SK-N-SH treated with all-trans-retinoic acid at 6 μM for 48 hours (cell line): ENCODE measurements around the gene DNAH2.

Source experiments
- ATAC-seq: fragments of 200-7000 bp; cut with Tn5 transposase; 3 replicates; pipeline ENCODE4 v1.9.1; 2020; ENCODE audit warnings: mild to moderate bottlenecking, moderate library complexity
- ARNTL ChIP-seq: fragments of 450-650 bp; formaldehyde crosslinking; IDR thresholded peaks from 2 replicates; pipeline ENCODE4 v1.5.0; 2020; ENCODE audit warnings: low read depth, mild to moderate bottlenecking, moderate library complexity, borderline replicate concordance
- CREB5 ChIP-seq: fragments of 250-450 bp; sonication (Bioruptor Pico); IDR thresholded peaks from 2 replicates; pipeline ENCODE4 v1.5.1; 2020; ENCODE audit warnings: low read depth, mild to moderate bottlenecking, moderate library complexity
- CSDC2 ChIP-seq: fragments of 250-450 bp; sonication (Bioruptor Pico); IDR thresholded peaks from 2 replicates; pipeline ENCODE4 v1.5.0; 2020; ENCODE audit warnings: mild to moderate bottlenecking, moderate library complexity
- CSRNP3 ChIP-seq: fragments of 250-450 bp; sonication (Bioruptor Pico); IDR thresholded peaks from 2 replicates; pipeline ENCODE4 v1.5.1; 2021; ENCODE audit warnings: mild to moderate bottlenecking, moderate library complexity
- ESRRG ChIP-seq: fragments of 250-450 bp; sonication (Bioruptor Pico); IDR thresholded peaks from 2 replicates; pipeline ENCODE4 v1.6.1; 2021; ENCODE audit warnings: mild to moderate bottlenecking
- GLIS3 ChIP-seq: fragments of 250-450 bp; sonication (Bioruptor Pico); IDR thresholded peaks from 2 replicates; pipeline ENCODE4 v1.5.0; 2020; ENCODE audit warnings: mild to moderate bottlenecking, moderate library complexity
- ISL1 ChIP-seq: fragments of 250-450 bp; sonication (Bioruptor Pico); IDR thresholded peaks from 2 replicates; pipeline ENCODE4 v2.1.2; 2022; ENCODE audit warnings: mild to moderate bottlenecking, moderate library complexity
- OSR1 ChIP-seq: fragments of 250-450 bp; sonication (Bioruptor Pico); IDR thresholded peaks from 2 replicates; pipeline ENCODE4 v1.8.0; 2022; ENCODE audit warnings: moderate library complexity, mild to moderate bottlenecking, inconsistent platforms
- PATZ1 ChIP-seq: fragments of 250-450 bp; sonication (Bioruptor Pico); IDR thresholded peaks from 2 replicates; pipeline ENCODE4 v1.8.0; 2020; ENCODE audit warnings: mild to moderate bottlenecking, moderate library complexity, borderline replicate concordance
- POU6F1 ChIP-seq: fragments of 250-450 bp; sonication (Bioruptor Pico); IDR thresholded peaks from 2 replicates; pipeline ENCODE4 v1.8.0; 2021; ENCODE audit warnings: low read depth, mild to moderate bottlenecking, moderate library complexity, borderline replicate concordance
- PPARA ChIP-seq: fragments of 250-450 bp; sonication (Bioruptor Pico); IDR thresholded peaks from 2 replicates; pipeline ENCODE4 v1.5.0; 2020; ENCODE audit warnings: mild to moderate bottlenecking, borderline replicate concordance
- RARB ChIP-seq: fragments of 250-450 bp; sonication (Bioruptor Pico); IDR thresholded peaks from 2 replicates; pipeline ENCODE4 v1.8.0; 2021; ENCODE audit warnings: mild to moderate bottlenecking, moderate library complexity
- SNAI2 ChIP-seq: fragments of 250-450 bp; sonication (Bioruptor Pico); IDR thresholded peaks from 2 replicates; pipeline ENCODE4 v1.5.0; 2020; ENCODE audit warnings: mild to moderate bottlenecking, moderate library complexity
- TCF4 ChIP-seq: fragments of 250-450 bp; sonication (Bioruptor Pico); IDR thresholded peaks from 2 replicates; pipeline ENCODE4 v1.8.0; 2021; ENCODE audit warnings: mild to moderate bottlenecking, moderate library complexity, borderline replicate concordance
- TOX ChIP-seq: fragments of 250-450 bp; sonication (Bioruptor Pico); IDR thresholded peaks from 2 replicates; pipeline ENCODE4 v1.8.0; 2021; ENCODE audit warnings: mild to moderate bottlenecking, moderate library complexity, borderline replicate concordance
- TSHZ2 ChIP-seq: fragments of 250-450 bp; sonication (Bioruptor Pico); IDR thresholded peaks from 2 replicates; pipeline ENCODE4 v1.5.0; 2020; ENCODE audit warnings: mild to moderate bottlenecking, moderate library complexity
- ZC3H10 ChIP-seq: fragments of 250-450 bp; sonication (Bioruptor Pico); IDR thresholded peaks from 2 replicates; pipeline ENCODE4 v1.5.1; 2021; ENCODE audit warnings: mild to moderate bottlenecking, moderate library complexity
- ZFP3 ChIP-seq: fragments of 250-450 bp; sonication (Bioruptor Pico); IDR thresholded peaks from 2 replicates; pipeline ENCODE4 v1.5.0; 2020; ENCODE audit warnings: mild to moderate bottlenecking, moderate library complexity
- ZFP30 ChIP-seq: fragments of 450-650 bp; formaldehyde crosslinking; IDR thresholded peaks from 2 replicates; pipeline ENCODE4 v1.5.0; 2022; ENCODE audit warnings: mild to moderate bottlenecking, moderate library complexity
- ZNF70 ChIP-seq: fragments of 450-650 bp; formaldehyde crosslinking; IDR thresholded peaks from 2 replicates; pipeline ENCODE4 v1.5.0; 2020; ENCODE audit warnings: mild to moderate bottlenecking, moderate library complexity
- ZNF8 ChIP-seq: fragments of 450-650 bp; formaldehyde crosslinking; IDR thresholded peaks from 2 replicates; pipeline ENCODE4 v1.5.0; 2020; ENCODE audit warnings: mild to moderate bottlenecking, moderate library complexity

DNAH2 gene

GRCh38 chr17:7750321-7750821 lies 32.8 kb downstream of the DNAH2 start:
- peak; percentile 31; the same call in 2 of the 3 replicates for ATAC-seq
- TF ChIP-seq GLIS3 (CRISPR knock-in tag) (no peak), ZNF8 (CRISPR knock-in tag) (no peak), ISL1 (CRISPR knock-in tag) (peak; percentile 71), ZNF70 (CRISPR knock-in tag) (no peak)

GRCh38 chr17:7754656-7755055 lies 37.1 kb downstream of the DNAH2 start:
- ATAC-seq, result no peak
- TF ChIP-seq ARNTL (CRISPR knock-in tag) (no peak), SNAI2 (CRISPR knock-in tag) (no peak), ESRRG (no peak), POU6F1 (CRISPR knock-in tag) (no peak), ZNF8 (CRISPR knock-in tag) (no peak), ZNF70 (CRISPR knock-in tag) (no peak), GLIS3 (CRISPR knock-in tag) (no peak), TSHZ2 (CRISPR knock-in tag) (no peak), CSDC2 (CRISPR knock-in tag) (no peak), ZC3H10 (CRISPR knock-in tag) (no peak), TOX (CRISPR knock-in tag) (no peak), RARB (CRISPR knock-in tag) (no peak), ZFP3 (no peak), CSRNP3 (CRISPR knock-in tag) (no peak), OSR1 (CRISPR knock-in tag) (no peak), TCF4 (CRISPR knock-in tag) (no peak), CREB5 (CRISPR knock-in tag) (no peak), PPARA (CRISPR knock-in tag) (no peak)

- TF ChIP-seq TOX (CRISPR knock-in tag), result no peak
- no peak for TF ChIP-seq ZFP3
- TF ChIP-seq OSR1 (CRISPR knock-in tag), result no peak
- no peak for TF ChIP-seq PATZ1 (CRISPR knock-in tag)
- TF ChIP-seq PPARA (CRISPR knock-in tag), result no peak
- TF ChIP-seq ARNTL (CRISPR knock-in tag), result no peak
- TF ChIP-seq ISL1 (CRISPR knock-in tag), result no peak
- no peak for TF ChIP-seq ZC3H10 (CRISPR knock-in tag)
- TF ChIP-seq POU6F1 (CRISPR knock-in tag), result no peak
- no peak for TF ChIP-seq ZFP30 (CRISPR knock-in tag)
- no peak for TF ChIP-seq SNAI2 (CRISPR knock-in tag)
- TF ChIP-seq CSRNP3 (CRISPR knock-in tag), result no peak
- ATAC-seq, result no peak
Measured at GRCh38 chr17:7755095-7755890, 37.7 kb downstream of the DNAH2 start.
